ENCODE data around the gene TAMALIN. TPM values are rescaled to one million over a fixed set of nuclear protein-coding genes. Genes with fewer than 3 reads are reported as not detected.

TAMALIN gene
- total RNA-seq, 3 donors from 2014 or later (not counting 1 experiment from before 2014, with no cell fraction given) = 403 to 663 (median 424) TPM

DNA sequence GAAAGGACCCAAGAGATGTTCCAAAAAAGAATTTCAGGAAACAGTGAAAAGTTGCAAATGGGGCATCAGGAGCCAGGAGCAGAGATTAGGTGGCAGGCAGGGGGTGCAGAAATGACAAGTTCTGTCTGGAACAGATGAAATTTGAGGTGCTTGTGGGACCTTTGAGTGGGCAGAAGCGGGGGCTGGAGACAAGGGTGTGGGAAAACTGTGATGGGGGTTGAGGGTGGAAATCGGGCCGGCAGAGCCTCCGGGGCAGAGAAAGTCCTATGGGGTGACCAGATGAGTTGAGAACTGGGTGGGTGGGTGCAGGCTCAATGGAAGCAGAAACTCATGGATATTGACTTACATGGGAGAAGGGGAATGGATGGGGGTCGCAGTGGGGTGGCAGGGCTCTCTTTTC is 42.9 kb downstream of the TAMALIN start:
- H3K9me3 Mint-ChIP-seq = no peaks in the 10 kb centered on the region
- no peaks in the 10 kb centered on the region for H3K9me3 ChIP-seq (ENCODE audit: control insufficient read depth, insufficient read depth, low read length)
- WGBS (ENCODE audit: insufficient coverage) = 85% methylated on average over 5 of the region's 5 CpGs
- DNase-seq = no peak
- intact Hi-C loops (cut with micrococcal nuclease) = loop anchor here (1.0 kb wide), 3 partner anchors 7 to 43 kb away; partner anchors contain the start of gene TAMALIN
- H3K27ac ChIP-seq (ENCODE audit: low read length) = no peak overlapping the region
- no peak for ATAC-seq
- peak overlapping the region; percentile 96 for H3K4me3 Mint-ChIP-seq
- TF ChIP-seq, protein P1, sequence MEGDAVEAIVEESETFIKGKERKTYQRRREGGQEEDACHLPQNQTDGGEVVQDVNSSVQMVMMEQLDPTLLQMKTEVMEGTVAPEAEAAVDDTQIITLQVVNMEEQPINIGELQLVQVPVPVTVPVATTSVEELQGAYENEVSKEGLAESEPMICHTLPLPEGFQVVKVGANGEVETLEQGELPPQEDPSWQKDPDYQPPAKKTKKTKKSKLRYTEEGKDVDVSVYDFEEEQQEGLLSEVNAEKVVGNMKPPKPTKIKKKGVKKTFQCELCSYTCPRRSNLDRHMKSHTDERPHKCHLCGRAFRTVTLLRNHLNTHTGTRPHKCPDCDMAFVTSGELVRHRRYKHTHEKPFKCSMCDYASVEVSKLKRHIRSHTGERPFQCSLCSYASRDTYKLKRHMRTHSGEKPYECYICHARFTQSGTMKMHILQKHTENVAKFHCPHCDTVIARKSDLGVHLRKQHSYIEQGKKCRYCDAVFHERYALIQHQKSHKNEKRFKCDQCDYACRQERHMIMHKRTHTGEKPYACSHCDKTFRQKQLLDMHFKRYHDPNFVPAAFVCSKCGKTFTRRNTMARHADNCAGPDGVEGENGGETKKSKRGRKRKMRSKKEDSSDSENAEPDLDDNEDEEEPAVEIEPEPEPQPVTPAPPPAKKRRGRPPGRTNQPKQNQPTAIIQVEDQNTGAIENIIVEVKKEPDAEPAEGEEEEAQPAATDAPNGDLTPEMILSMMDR (IDR thresholded peaks at IDR 0.05) = no peak
- H3K36me3 Mint-ChIP-seq = no peaks in the 10 kb centered on the region
- peaks cover 43% of the 10 kb centered on the region for H3K4me1 ChIP-seq (ENCODE audit: control insufficient read depth, insufficient read depth, low read length)
- H3K4me1 Mint-ChIP-seq = peaks cover 31 to 40% of the 10 kb centered on the region in 2 donors
- H3K4me3 ChIP-seq (ENCODE audit: low read length) = no peak overlapping the region
- H3K27ac Mint-ChIP-seq = peak overlapping the region; percentile 95 to 97
- no peaks in the 10 kb centered on the region for H3K27me3 ChIP-seq (ENCODE audit: control insufficient read depth, insufficient read depth, low read length)
- H3K36me3 ChIP-seq (ENCODE audit: control insufficient read depth, insufficient read depth, low read length) = no peaks in the 10 kb centered on the region
- H3K27me3 Mint-ChIP-seq (ENCODE audit: low read depth in 2 of 2) = peaks cover 0 to 7% of the 10 kb centered on the region in 2 donors

DNA sequence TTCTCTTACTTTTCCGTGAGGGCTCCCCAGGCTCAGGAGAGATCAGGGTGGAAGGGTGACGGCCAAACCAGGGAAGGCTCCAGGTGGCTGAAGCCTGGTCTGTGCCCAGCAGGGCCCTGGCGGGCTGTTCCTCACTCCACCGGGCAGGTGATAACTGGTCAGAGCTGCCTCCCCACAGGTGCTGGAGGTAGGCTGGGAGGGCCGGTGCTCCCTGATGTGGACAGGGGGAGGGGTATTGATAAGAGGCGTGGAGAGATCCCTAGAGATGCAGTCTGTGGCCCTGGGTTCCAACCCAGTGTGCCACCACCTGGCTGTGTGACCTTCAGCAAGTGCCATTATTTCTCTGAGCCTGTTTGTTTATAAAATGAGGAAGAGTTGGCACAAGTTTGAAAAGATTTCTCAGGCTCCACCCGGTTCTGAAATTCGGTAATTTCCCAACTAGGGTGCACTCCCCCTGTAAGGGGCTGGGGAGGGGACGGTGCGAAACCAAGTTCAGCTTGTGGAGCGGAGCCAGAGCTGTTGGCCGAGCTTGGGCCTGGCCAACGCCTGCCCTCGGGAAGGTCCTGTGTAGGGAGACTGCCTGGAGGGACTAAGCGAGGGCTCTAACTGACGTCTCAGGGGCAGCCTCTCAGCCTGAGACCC is 43.5 kb downstream of the TAMALIN start:
- Histone ChIP-seq H3K27me3 (ENCODE audit: control insufficient read depth, insufficient read depth, low read length) (no peaks in the 10 kb centered on the region), H3K27ac (ENCODE audit: low read length) (peak overlapping the region; percentile 91), H3K4me1 (ENCODE audit: control insufficient read depth, insufficient read depth, low read length) (peaks cover 41% of the 10 kb centered on the region), H3K4me3 (ENCODE audit: low read length) (peak overlapping the region; percentile 63), H3K9me3 (ENCODE audit: control insufficient read depth, insufficient read depth, low read length) (no peaks in the 10 kb centered on the region), H3K36me3 (ENCODE audit: control insufficient read depth, insufficient read depth, low read length) (no peaks in the 10 kb centered on the region)
- H3K36me3 Mint-ChIP-seq = no peaks in the 10 kb centered on the region
- H3K27ac Mint-ChIP-seq = peak overlapping the region; percentile 95 to 97
- H3K9me3 Mint-ChIP-seq = no peaks in the 10 kb centered on the region
- ATAC-seq (peak; percentile 11 to 22 (median 14)), DNase-seq (peak in 1 of 2 donors; percentile 68)
- intact Hi-C loops (cut with micrococcal nuclease) = loop anchor here (1.0 kb wide), 3 partner anchors 8 to 44 kb away; partner anchors contain the start of gene TAMALIN
- TF ChIP-seq, protein P1 (IDR thresholded peaks at IDR 0.05) = no peak
- 28% methylated on average over 16 of the region's 16 CpGs for WGBS (ENCODE audit: insufficient coverage)
- H3K4me3 Mint-ChIP-seq = peak overlapping the region; percentile 96
- peaks cover 0 to 7% of the 10 kb centered on the region in 2 donors for H3K27me3 Mint-ChIP-seq (ENCODE audit: low read depth in 2 of 2)
- H3K4me1 Mint-ChIP-seq = peaks cover 31 to 40% of the 10 kb centered on the region in 2 donors

GRCh38 chr12:52050758-52051541 is 44.2 kb downstream of the TAMALIN start, which contains the start of gene NR4A1:
Gene NR4A1, plus strand, starts transcription at chr12:52051442. Its CDS starts 2,887 bp downstream, at chr12:52054329.
- Mint-ChIP-seq H3K27ac (peak within 1 kb of the TSS; percentile 95 to 97), H3K9me3 (no peaks in the 10 kb centered on the region), H3K36me3 (no peaks in the 10 kb centered on the region), H3K4me3 (peak within 1 kb of the TSS; percentile 96), H3K27me3 (ENCODE audit: low read depth in 2 of 2) (peaks cover 0 to 7% of the 10 kb centered on the region in 2 donors), H3K4me1 (peaks cover 31 to 36% of the 10 kb centered on the region in 2 donors)
- TF ChIP-seq, protein P1 (IDR thresholded peaks at IDR 0.05) = no peak
- ATAC-seq = peak; percentile 83 to 96 (median 88)
- no peaks in the 10 kb centered on the region for H3K36me3 ChIP-seq (ENCODE audit: control insufficient read depth, insufficient read depth, low read length)
- DNase-seq = peak; percentile 99 to 100
- H3K4me3 ChIP-seq (ENCODE audit: low read length) = peak within 1 kb of the TSS; percentile 64
- H3K27ac ChIP-seq (ENCODE audit: low read length) = peak within 1 kb of the TSS; percentile 91
- H3K9me3 ChIP-seq (ENCODE audit: control insufficient read depth, insufficient read depth, low read length) = no peaks in the 10 kb centered on the region
- WGBS (ENCODE audit: insufficient coverage) = under 1% methylated on average over 77 of the region's 77 CpGs
- H3K27me3 ChIP-seq (ENCODE audit: control insufficient read depth, insufficient read depth, low read length) = no peaks in the 10 kb centered on the region
- H3K4me1 ChIP-seq (ENCODE audit: control insufficient read depth, insufficient read depth, low read length) = peaks cover 34% of the 10 kb centered on the region
- intact Hi-C loops (cut with micrococcal nuclease) = loop anchor here (1.0 kb wide), 4 partner anchors 9 to 45 kb away; partner anchors contain the start of genes ATG101 and TAMALIN
